T-helper 2 cell treated with Interferon-gamma antibody and Interleukin-4, amounts not matched to agents 5 μg/mL and 100 μg/mL, for 36 hours (primary cell): ENCODE measurements around the gene EYS.
"Not testable (repeated sequence)": the region's sequence is repeated elsewhere in the genome, so short reads cannot be mapped to it uniquely, and the experiment has no call there.

ENCODE experiments used
- DNase-seq: peaks from one replicate; pipeline ENCODE4 v3.0.0; 2021; ENCODE audit warnings: low spot score
- H3K27ac Mint-ChIP-seq: one replicate; pipeline ENCODE4 v1.8.0; 2021; ENCODE audit warnings: mild to moderate bottlenecking, mixed read lengths
- H3K27me3 Mint-ChIP-seq: one replicate; pipeline ENCODE4 v1.8.0; 2021; ENCODE audit warnings: low read depth, mixed read lengths
- H3K36me3 Mint-ChIP-seq: one replicate; pipeline ENCODE4 v1.8.0; 2021; ENCODE audit warnings: low read depth, mixed read lengths
- H3K4me1 Mint-ChIP-seq: one replicate; pipeline ENCODE4 v1.8.0; 2021; ENCODE audit warnings: low read depth, mixed read lengths
- H3K4me3 Mint-ChIP-seq: one replicate; pipeline ENCODE4 v1.8.0; 2022; ENCODE audit warnings: mild to moderate bottlenecking, moderate library complexity, mixed read lengths
- H3K9me3 Mint-ChIP-seq: one replicate; pipeline ENCODE4 v1.8.0; 2021; ENCODE audit warnings: mixed read lengths

EYS gene

GRCh38 chr6:65469650-65470049 is 237.4 kb downstream of the EYS start:
- Mint-ChIP-seq H3K27ac (no peak overlapping the region), H3K4me3 (no peak overlapping the region), H3K9me3 (peaks cover 14% of the 10 kb centered on the region), H3K36me3 (no peaks in the 10 kb centered on the region), H3K27me3 (no peaks in the 10 kb centered on the region), H3K4me1 (no peaks in the 10 kb centered on the region)
- DNase-seq: no peak

- no peaks in the 10 kb centered on the region for H3K27me3 Mint-ChIP-seq
- H3K4me3 Mint-ChIP-seq: no peak overlapping the region
- DNase-seq: no peak
- peaks cover 16% of the 10 kb centered on the region for H3K9me3 Mint-ChIP-seq
- H3K27ac Mint-ChIP-seq: no peak overlapping the region
- no peaks in the 10 kb centered on the region for H3K4me1 Mint-ChIP-seq
- H3K36me3 Mint-ChIP-seq: no peaks in the 10 kb centered on the region
Measured at GRCh38 chr6:65468307-65468706, 238.7 kb downstream of the EYS start.

- Mint-ChIP-seq H3K27ac (no peak overlapping the region), H3K4me1 (no peaks in the 10 kb centered on the region), H3K4me3 (no peak overlapping the region), H3K9me3 (peaks cover 28% of the 10 kb centered on the region), H3K36me3 (no peaks in the 10 kb centered on the region), H3K27me3 (no peaks in the 10 kb centered on the region)
- no peak for DNase-seq
Measured at GRCh38 chr6:65461121-65461520, 245.9 kb downstream of the EYS start.

GRCh38 chr6:65452333-65452732 is 254.7 kb downstream of the EYS start:
- Mint-ChIP-seq H3K9me3 (peaks cover 31% of the 10 kb centered on the region), H3K4me1 (no peaks in the 10 kb centered on the region), H3K27me3 (no peaks in the 10 kb centered on the region), H3K4me3 (no peak overlapping the region), H3K27ac (no peak overlapping the region), H3K36me3 (no peaks in the 10 kb centered on the region)
- DNase-seq: no peak

- Mint-ChIP-seq H3K9me3 (peaks cover 25% of the 10 kb centered on the region), H3K36me3 (no peaks in the 10 kb centered on the region), H3K27me3 (no peaks in the 10 kb centered on the region), H3K27ac (no peak overlapping the region), H3K4me3 (no peak overlapping the region), H3K4me1 (no peaks in the 10 kb centered on the region)
- DNase-seq: no peak
Measured at GRCh38 chr6:65450451-65450850, 256.6 kb downstream of the EYS start.

- Mint-ChIP-seq H3K27ac (no peak overlapping the region), H3K27me3 (no peaks in the 10 kb centered on the region), H3K4me3 (no peak overlapping the region), H3K4me1 (no peaks in the 10 kb centered on the region), H3K36me3 (no peaks in the 10 kb centered on the region), H3K9me3 (peaks cover 21% of the 10 kb centered on the region)
- no peak for DNase-seq
Measured at GRCh38 chr6:65449926-65450325, 257.1 kb downstream of the EYS start.

- H3K27ac Mint-ChIP-seq: no peak overlapping the region
- H3K4me1 Mint-ChIP-seq: no peaks in the 10 kb centered on the region
Measured at GRCh38 chr6:65448866-65449265, 258.2 kb downstream of the EYS start.

GRCh38 chr6:65436281-65436680 is 270.7 kb downstream of the EYS start:
- no peak for DNase-seq
- no peaks in the 10 kb centered on the region for H3K36me3 Mint-ChIP-seq
- peaks cover 26% of the 10 kb centered on the region for H3K9me3 Mint-ChIP-seq
- H3K27ac Mint-ChIP-seq: no peak overlapping the region
- no peak overlapping the region for H3K4me3 Mint-ChIP-seq
- H3K27me3 Mint-ChIP-seq: no peaks in the 10 kb centered on the region
- H3K4me1 Mint-ChIP-seq: no peaks in the 10 kb centered on the region

More at GRCh38 chr6:65448866-65449265, 258.2 kb downstream of the EYS start:
- Mint-ChIP-seq H3K36me3 (no peaks in the 10 kb centered on the region), H3K9me3 (peaks cover 21% of the 10 kb centered on the region), H3K27me3 (no peaks in the 10 kb centered on the region), H3K4me3 (no peak overlapping the region)
- no peak for DNase-seq

- H3K4me3 Mint-ChIP-seq: no peak overlapping the region
- no peaks in the 10 kb centered on the region for H3K27me3 Mint-ChIP-seq
- no peaks in the 10 kb centered on the region for H3K36me3 Mint-ChIP-seq
- peaks cover 28% of the 10 kb centered on the region for H3K9me3 Mint-ChIP-seq
- H3K27ac Mint-ChIP-seq: no peak overlapping the region
- no peaks in the 10 kb centered on the region for H3K4me1 Mint-ChIP-seq
- no peak for DNase-seq
Measured at GRCh38 chr6:65416621-65417020, 290.4 kb downstream of the EYS start.

GRCh38 chr6:65410309-65410708 is 296.7 kb downstream of the EYS start:
- Mint-ChIP-seq H3K9me3 (peaks cover 37% of the 10 kb centered on the region), H3K27ac (no peak overlapping the region), H3K4me1 (no peaks in the 10 kb centered on the region), H3K4me3 (no peak overlapping the region), H3K27me3 (no peaks in the 10 kb centered on the region), H3K36me3 (no peaks in the 10 kb centered on the region)
- no peak for DNase-seq

- Mint-ChIP-seq H3K4me1 (no peaks in the 10 kb centered on the region), H3K36me3 (no peaks in the 10 kb centered on the region), H3K9me3 (peaks cover 32% of the 10 kb centered on the region), H3K4me3 (no peak overlapping the region), H3K27ac (no peak overlapping the region), H3K27me3 (no peaks in the 10 kb centered on the region)
- no peak for DNase-seq
Measured at GRCh38 chr6:65402564-65402963, 304.5 kb downstream of the EYS start.

- no peak for DNase-seq
- Mint-ChIP-seq H3K27me3 (no peaks in the 10 kb centered on the region), H3K27ac (no peak overlapping the region), H3K9me3 (peaks cover 42% of the 10 kb centered on the region), H3K36me3 (no peaks in the 10 kb centered on the region), H3K4me1 (no peaks in the 10 kb centered on the region), H3K4me3 (no peak overlapping the region)
Measured at GRCh38 chr6:65399355-65400084, 307.5 kb downstream of the EYS start.

- Mint-ChIP-seq H3K4me1 (no peaks in the 10 kb centered on the region), H3K9me3 (peaks cover 43% of the 10 kb centered on the region), H3K4me3 (no peak overlapping the region), H3K36me3 (no peaks in the 10 kb centered on the region), H3K27me3 (no peaks in the 10 kb centered on the region), H3K27ac (no peak overlapping the region)
- DNase-seq: no peak
Measured at GRCh38 chr6:65398851-65399250, 308.2 kb downstream of the EYS start.

- no peaks in the 10 kb centered on the region for H3K36me3 Mint-ChIP-seq
- peaks cover 16% of the 10 kb centered on the region for H3K9me3 Mint-ChIP-seq
- no peak overlapping the region for H3K27ac Mint-ChIP-seq
- no peaks in the 10 kb centered on the region for H3K4me1 Mint-ChIP-seq
- DNase-seq: no peak
- no peaks in the 10 kb centered on the region for H3K27me3 Mint-ChIP-seq
- H3K4me3 Mint-ChIP-seq: no peak overlapping the region
Measured at GRCh38 chr6:65350530-65350929, 356.5 kb downstream of the EYS start.

- not testable (repeated sequence) for H3K27me3 Mint-ChIP-seq, H3K4me1 Mint-ChIP-seq, H3K36me3 Mint-ChIP-seq, DNase-seq, H3K9me3 Mint-ChIP-seq, H3K27ac Mint-ChIP-seq, H3K4me3 Mint-ChIP-seq
Measured at GRCh38 chr6:65302655-65303054, 404.4 kb downstream of the EYS start.
